OCI-LY7 (cell line): Measurements from ENCODE around the gene ECI2.

Experiments
- CTCF ChIP-seq: fragments of 200-600 bp; sonication (generic); conservative IDR thresholded peaks from 2 replicates; pipeline ENCODE4 v1.5.1; 2014; ENCODE audit warnings: mild to moderate bottlenecking, antibody characterized with exemption, low read length, moderate library complexity, mixed read lengths
- EZH2phosphoT487 ChIP-seq: fragments of 200-600 bp; sonication (generic); IDR thresholded peaks from 2 replicates; pipeline ENCODE4 v1.6.1; 2018; ENCODE audit warnings: low read depth, borderline replicate concordance, mild to moderate bottlenecking, mixed run types, antibody characterized with exemption, low read length, moderate library complexity, mixed read lengths

GRCh38 chr6:4162370-4162769 is 27.0 kb upstream of the ECI2 start:
- no peak for TF ChIP-seq CTCF
- no peak for TF ChIP-seq EZH2phosphoT487
